Measurements from ENCODE around the gene DLL1.

DNA sequence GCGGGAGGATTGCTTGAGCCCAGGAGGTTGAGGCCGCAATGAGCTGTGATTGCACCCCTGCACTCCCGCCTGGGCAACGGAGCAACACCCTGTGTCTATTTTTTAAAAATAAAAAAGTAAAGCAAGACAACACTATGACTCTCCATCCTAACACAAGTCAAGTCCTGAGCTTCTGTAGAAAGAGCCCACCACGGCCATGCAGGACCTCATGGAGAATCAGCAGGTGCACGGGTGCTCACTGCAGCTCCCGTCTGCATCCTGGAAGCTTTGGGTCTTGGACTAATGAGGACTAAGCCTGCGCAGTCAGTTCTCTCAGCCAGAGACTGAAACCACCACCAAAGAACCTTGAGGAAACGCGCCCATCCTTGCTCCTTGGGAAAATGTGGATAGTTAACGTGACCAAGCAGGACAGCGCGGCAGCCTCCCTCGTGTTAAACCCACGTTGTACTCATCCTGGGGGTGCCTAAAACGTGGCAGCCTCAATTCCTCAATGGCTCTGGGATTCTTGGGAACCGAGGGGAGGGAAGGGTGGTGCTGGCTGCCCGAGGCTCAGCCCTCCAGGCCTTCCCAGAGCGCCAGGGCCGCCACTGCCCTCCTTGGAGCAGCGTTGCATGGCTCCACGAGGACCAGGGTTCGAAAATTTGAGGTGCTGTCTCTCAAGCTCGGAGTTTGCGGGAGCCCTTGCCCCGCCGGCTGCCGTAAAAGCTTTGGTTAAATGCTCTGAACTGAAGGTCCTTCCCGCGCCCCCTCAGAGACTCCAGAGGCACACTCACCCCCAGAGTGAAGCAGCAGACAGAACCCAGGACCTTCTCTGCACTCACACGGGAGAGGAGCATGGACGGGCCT is 29.0 kb downstream of the DLL1 start:
- TF ChIP-seq POLR2A (IDR thresholded peaks at IDR 0.05; ENCODE audit: low read depth, low read length), result no peak
- TF ChIP-seq POLR2AphosphoS5 (IDR thresholded peaks at IDR 0.05; ENCODE audit: low read depth, low read length), result no peak
- no peak for TF ChIP-seq TAF1 (IDR thresholded peaks at IDR 0.05; ENCODE audit: low read depth, low read length)
